Prostate gland (tissue), 2 donors: ENCODE measurements around the gene HAUS5. TPM values are rescaled to one million over a fixed set of nuclear protein-coding genes. Genes with fewer than 3 reads are reported as not detected.

Experiments
- DNase-seq: peaks from one replicate; pipeline ENCODE4 v3.0.0-alpha.2; 2019; ENCODE audit warnings: low spot score
- H3K27ac ChIP-seq, 2 donors: fragments of 200-600 bp; sonication (generic); 2 replicates each; pipeline ENCODE4 v1.5.1; 2017 to 2019
- H3K27me3 ChIP-seq: fragments of 200-600 bp; sonication (generic); replicated peaks from 2 replicates; pipeline ENCODE4 v1.5.1; 2019; ENCODE audit not compliant: insufficient read depth
- H3K36me3 ChIP-seq, 2 donors: fragments of 200-600 bp; sonication (generic); 1 replicate in 1 of 2; 2 replicates in 1 of 2; pipeline versions ENCODE4 v1.5.1 to v1.8.1; 2017 to 2019
- H3K4me1 ChIP-seq: fragments of 200-600 bp; sonication (generic); replicated peaks from 2 replicates; pipeline ENCODE4 v1.5.1; 2019
- H3K4me3 ChIP-seq, 2 donors: fragments of 200-600 bp; sonication (generic); 2 replicates each; pipeline ENCODE4 v1.5.1; 2017 to 2019
- H3K9me3 ChIP-seq: fragments of 200-600 bp; sonication (generic); 2 replicates; pipeline ENCODE4 v1.5.1; 2017
- POLR2A ChIP-seq: fragments of 450-650 bp; IDR thresholded peaks from one replicate; pipeline ENCODE4 v1.6.1; 2016; ENCODE audit warnings: antibody characterized with exemption, mild to moderate bottlenecking
- POLR2AphosphoS5 ChIP-seq: sonication (generic); formaldehyde crosslinking; IDR thresholded peaks from one replicate; pipeline ENCODE4 v1.6.1; 2017; ENCODE audit warnings: antibody characterized with exemption
- WGBS: methylation state at CpG from one replicate; pipeline ENCODE4 v1.1.5; 2018; 5-methylcytosine and 5-hydroxymethylcytosine counted together
- intact Hi-C: fragments of 100-400 bp; cut with DNase I; formaldehyde crosslinking; loops from one replicate; pipeline ENCODE4 v1.14.2; 2022
- total RNA-seq, 2 donors: library from RNA; depleted of rRNA; stranded (reverse); fragments of >200 nt; gene quantifications; one replicate each; pipeline ENCODE4 v1.1.0, GENCODE V29; 2016
- TF ChIP-seq, protein P1 (sequence below), 4 experiments: fragments of 200-600 bp in 2 of 4; fragments of 450-650 bp in 2 of 4; sonication (generic) in 2 of 4; IDR thresholded peaks; 1 replicate in 3 of 4; 2 replicates in 1 of 4; pipeline ENCODE4 v1.5.1; 2016 to 2019; ENCODE audit warnings: antibody characterized with exemption in 4 of 4, mild to moderate bottlenecking in 2 of 4, moderate library complexity in 2 of 4

Gene HAUS5
- total RNA-seq, 2 donors from 2014 or later, result 10.0 to 17.5 TPM

DNA sequence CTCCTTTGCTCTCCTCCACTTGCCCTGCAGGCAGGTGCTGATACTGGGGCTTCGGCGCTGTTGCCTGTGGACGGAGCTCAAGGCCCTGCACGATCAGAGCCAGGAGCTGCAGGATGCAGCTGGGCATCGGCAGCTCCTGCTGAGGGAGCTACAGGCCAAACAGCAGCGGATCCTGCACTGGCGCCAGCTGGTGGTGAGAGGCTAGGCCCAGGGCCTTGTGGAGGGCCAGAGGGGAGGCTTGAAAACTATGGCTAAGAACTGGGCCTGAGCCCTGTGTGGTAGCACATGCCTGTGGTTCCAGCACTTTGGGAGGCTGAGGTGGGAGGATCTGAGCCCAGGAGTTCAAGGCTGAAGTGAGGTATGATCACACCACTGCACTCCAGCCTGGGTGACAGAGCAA is 6.3 kb downstream of the HAUS5 start:
- Histone ChIP-seq H3K9me3 (no peaks in the 10 kb centered on the region), H3K4me3 (no peak overlapping the region), H3K4me1 (no peaks in the 10 kb centered on the region), H3K36me3 (no peaks in the 10 kb centered on the region), H3K27me3 (no peaks in the 10 kb centered on the region), H3K27ac (no peak overlapping the region)
- intact Hi-C loops, result no loop called here
- TF ChIP-seq POLR2A (no peak), POLR2AphosphoS5 (no peak)
- TF ChIP-seq, protein P1, sequence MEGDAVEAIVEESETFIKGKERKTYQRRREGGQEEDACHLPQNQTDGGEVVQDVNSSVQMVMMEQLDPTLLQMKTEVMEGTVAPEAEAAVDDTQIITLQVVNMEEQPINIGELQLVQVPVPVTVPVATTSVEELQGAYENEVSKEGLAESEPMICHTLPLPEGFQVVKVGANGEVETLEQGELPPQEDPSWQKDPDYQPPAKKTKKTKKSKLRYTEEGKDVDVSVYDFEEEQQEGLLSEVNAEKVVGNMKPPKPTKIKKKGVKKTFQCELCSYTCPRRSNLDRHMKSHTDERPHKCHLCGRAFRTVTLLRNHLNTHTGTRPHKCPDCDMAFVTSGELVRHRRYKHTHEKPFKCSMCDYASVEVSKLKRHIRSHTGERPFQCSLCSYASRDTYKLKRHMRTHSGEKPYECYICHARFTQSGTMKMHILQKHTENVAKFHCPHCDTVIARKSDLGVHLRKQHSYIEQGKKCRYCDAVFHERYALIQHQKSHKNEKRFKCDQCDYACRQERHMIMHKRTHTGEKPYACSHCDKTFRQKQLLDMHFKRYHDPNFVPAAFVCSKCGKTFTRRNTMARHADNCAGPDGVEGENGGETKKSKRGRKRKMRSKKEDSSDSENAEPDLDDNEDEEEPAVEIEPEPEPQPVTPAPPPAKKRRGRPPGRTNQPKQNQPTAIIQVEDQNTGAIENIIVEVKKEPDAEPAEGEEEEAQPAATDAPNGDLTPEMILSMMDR (IDR thresholded peaks at IDR 0.05), result no peak
- no peak for DNase-seq
- 77% methylated on average over 7 of the region's 7 CpGs for WGBS

DNA sequence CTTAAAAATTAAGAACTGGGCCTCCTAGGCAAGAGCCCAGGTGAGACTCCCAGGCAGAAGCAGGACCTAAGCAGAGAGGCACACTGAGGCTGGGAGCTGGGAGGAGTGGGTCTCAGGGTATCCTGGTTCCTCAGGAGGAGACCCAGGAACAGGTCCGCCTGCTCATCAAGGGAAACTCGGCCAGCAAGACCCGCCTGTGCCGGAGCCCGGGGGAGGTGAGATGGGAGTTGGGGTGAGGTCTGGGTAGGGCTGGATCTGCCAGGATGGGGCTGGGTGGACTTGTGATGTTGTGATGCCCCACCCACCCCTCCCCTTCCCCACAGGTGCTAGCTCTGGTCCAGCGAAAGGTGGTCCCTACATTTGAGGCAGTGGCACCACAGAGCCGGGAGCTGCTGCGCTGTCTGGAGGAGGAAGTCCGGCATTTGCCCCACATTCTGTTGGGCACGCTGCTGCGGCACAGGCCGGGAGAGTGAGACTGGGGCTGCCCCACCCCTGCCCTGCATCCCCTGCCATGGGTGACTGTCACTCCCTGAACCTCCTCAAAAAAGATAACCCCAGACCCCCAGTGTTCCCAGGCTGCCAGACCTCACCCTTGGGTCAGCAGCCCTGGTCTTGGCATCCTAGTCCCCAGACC is 6.9 kb downstream of the HAUS5 start:
- Histone ChIP-seq H3K4me3 (no peak overlapping the region), H3K27me3 (no peaks in the 10 kb centered on the region), H3K9me3 (no peaks in the 10 kb centered on the region), H3K36me3 (no peaks in the 10 kb centered on the region), H3K4me1 (no peaks in the 10 kb centered on the region), H3K27ac (no peak overlapping the region)
- no peak for DNase-seq
- 92% methylated on average over 12 of the region's 12 CpGs for WGBS
- intact Hi-C loops, result no loop called here
- TF ChIP-seq POLR2A (no peak), POLR2AphosphoS5 (no peak)
- TF ChIP-seq, protein P1 (IDR thresholded peaks at IDR 0.05), result no peak

DNA sequence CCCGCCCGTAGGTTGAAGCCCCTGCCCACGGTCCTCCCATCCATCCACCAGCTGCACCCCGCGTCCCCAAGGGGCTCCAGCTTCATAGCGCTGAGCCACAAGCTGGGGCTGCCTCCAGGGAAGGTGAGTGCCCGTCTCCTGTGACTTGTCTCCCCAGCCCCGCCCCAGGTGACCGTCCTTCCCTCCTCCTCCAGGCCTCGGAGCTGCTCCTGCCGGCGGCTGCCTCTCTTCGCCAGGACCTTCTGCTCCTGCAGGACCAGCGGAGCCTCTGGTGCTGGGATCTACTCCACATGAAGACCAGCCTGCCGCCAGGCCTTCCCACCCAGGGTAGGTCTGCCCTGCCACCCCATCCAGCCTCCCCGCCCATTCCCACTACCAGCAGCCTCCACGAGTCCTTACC is 7.5 kb downstream of the HAUS5 start:
- intact Hi-C loops, result no loop called here
- no peak for DNase-seq
- H3K9me3 ChIP-seq, result no peaks in the 10 kb centered on the region
- no peaks in the 10 kb centered on the region for H3K27me3 ChIP-seq
- no peak overlapping the region for H3K27ac ChIP-seq
- TF ChIP-seq, protein P1 (IDR thresholded peaks at IDR 0.05), result no peak
- TF ChIP-seq POLR2AphosphoS5 (no peak), POLR2A (no peak)
- no peaks in the 10 kb centered on the region for H3K4me1 ChIP-seq
- H3K4me3 ChIP-seq, result no peak overlapping the region
- no peaks in the 10 kb centered on the region for H3K36me3 ChIP-seq
- 95% methylated on average over 17 of the region's 17 CpGs for WGBS

DNA sequence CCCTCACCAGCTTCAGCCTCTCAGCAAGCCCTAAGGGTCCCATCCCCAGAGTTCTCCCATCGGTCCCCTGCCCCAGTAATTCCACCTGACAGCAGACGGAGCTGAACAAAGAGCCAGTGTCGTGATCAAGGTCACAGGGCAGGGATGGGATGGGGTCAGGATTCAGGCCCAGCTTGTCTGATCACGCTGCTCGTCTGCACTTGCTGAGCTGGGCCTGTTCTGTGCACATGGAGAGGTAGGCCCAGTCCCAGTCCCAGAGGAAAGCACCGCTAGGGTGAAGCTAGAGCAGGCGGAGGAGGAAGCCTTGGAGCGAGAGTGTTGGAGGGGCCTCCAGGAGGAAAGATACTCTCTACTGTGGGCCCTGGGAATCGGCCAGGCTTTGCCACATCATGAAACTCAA is 9.2 kb downstream of the HAUS5 start:
- no peaks in the 10 kb centered on the region for H3K27me3 ChIP-seq
- TF ChIP-seq, protein P1 (IDR thresholded peaks at IDR 0.05), result no peak
- TF ChIP-seq POLR2A, result no peak
- TF ChIP-seq POLR2AphosphoS5, result no peak
- 94% methylated on average over 9 of the region's 9 CpGs for WGBS
- no peak overlapping the region for H3K27ac ChIP-seq
- H3K4me3 ChIP-seq, result no peak overlapping the region
- intact Hi-C loops, result no loop called here
- DNase-seq, result no peak
- H3K36me3 ChIP-seq, result no peaks in the 10 kb centered on the region
- H3K9me3 ChIP-seq, result no peaks in the 10 kb centered on the region
- no peaks in the 10 kb centered on the region for H3K4me1 ChIP-seq

DNA sequence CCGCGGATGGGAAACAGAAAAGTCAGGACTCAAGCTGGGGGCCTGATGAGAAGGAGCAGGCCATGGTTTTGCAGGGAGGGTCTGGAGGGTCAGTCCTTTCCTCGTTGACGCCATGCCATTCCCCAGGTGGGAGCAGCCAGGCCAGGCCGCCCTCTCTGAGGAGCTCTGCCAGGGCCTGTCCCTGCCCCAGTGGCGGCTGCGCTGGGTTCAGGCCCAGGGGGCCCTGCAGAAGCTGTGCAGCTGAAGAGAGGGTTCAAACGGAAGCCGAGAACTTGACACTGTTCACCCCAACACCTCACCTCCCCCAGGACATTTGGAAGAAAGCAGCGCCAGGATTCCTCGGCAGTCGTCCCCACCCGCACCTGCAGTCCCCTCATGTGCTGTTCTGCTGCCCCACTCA is 10.2 kb downstream of the HAUS5 start:
- Histone ChIP-seq H3K4me1 (no peaks in the 10 kb centered on the region), H3K9me3 (no peaks in the 10 kb centered on the region), H3K36me3 (no peaks in the 10 kb centered on the region), H3K4me3 (no peak overlapping the region), H3K27me3 (no peaks in the 10 kb centered on the region), H3K27ac (no peak overlapping the region)
- 92% methylated on average over 13 of the region's 13 CpGs for WGBS
- intact Hi-C loops, result no loop called here
- DNase-seq, result no peak
- TF ChIP-seq POLR2AphosphoS5, result no peak
- TF ChIP-seq, protein P1 (IDR thresholded peaks at IDR 0.05), result no peak
